Measurements from ENCODE around the gene KIF3A. TPM values are rescaled to one million over a fixed set of nuclear protein-coding genes. Genes with fewer than 3 reads are reported as not detected.

KIF3A gene
- total RNA-seq, 2 experiments from 2014 or later: 16.8 to 19.3 TPM

DNA sequence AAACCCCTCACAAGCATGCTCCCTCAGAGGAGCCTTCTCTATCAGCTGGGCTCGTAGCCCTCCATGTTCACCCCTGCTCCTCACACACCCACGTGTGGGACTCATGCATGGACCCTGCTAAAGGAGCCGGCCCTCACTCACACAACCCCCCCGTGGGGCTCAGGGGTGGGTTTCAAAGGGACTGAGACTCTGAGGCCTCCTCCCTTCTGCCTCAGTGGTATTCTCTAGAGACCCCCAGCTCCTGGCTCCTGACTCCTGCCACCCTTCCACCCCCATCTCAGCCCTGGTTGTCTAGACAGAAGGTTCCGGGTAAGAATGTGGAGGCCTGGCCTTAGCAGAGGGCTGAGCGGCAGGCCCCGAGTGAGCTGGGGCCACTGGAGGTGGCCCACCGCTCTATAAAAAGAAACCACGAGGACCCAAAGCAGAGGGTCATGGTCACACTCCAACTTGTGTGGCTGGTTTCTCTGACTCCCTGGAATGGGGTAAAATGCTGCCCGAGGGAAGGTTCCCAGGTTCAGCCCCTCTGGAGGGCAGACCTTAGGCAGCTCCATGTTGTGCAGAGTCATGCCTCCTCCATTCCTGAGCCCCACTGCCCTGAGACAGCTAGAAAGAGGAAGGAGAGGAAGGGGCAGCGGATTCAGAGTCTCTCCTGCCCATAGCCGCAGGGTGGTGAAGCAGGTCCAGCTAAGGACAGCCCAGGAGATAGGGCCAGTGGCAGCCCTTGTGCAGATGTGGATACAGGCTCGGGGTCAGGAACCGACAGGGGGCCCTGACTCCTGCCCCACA lies 28.9 kb upstream of the KIF3A start:
- ATAC-seq (ENCODE audit: low read depth) (no peak), DNase-seq (no peak)
- peaks cover 2% of the 10 kb centered on the region for H3K36me3 Mint-ChIP-seq
- H3K9me3 Mint-ChIP-seq: no peaks in the 10 kb centered on the region
- no peaks in the 10 kb centered on the region for H3K4me1 Mint-ChIP-seq
- no peaks in the 10 kb centered on the region for H3K27me3 Mint-ChIP-seq
- POLR2A ChIA-PET: no interaction called here
- no peak overlapping the region for H3K27ac Mint-ChIP-seq
- H3K4me3 Mint-ChIP-seq: no peak overlapping the region

DNA sequence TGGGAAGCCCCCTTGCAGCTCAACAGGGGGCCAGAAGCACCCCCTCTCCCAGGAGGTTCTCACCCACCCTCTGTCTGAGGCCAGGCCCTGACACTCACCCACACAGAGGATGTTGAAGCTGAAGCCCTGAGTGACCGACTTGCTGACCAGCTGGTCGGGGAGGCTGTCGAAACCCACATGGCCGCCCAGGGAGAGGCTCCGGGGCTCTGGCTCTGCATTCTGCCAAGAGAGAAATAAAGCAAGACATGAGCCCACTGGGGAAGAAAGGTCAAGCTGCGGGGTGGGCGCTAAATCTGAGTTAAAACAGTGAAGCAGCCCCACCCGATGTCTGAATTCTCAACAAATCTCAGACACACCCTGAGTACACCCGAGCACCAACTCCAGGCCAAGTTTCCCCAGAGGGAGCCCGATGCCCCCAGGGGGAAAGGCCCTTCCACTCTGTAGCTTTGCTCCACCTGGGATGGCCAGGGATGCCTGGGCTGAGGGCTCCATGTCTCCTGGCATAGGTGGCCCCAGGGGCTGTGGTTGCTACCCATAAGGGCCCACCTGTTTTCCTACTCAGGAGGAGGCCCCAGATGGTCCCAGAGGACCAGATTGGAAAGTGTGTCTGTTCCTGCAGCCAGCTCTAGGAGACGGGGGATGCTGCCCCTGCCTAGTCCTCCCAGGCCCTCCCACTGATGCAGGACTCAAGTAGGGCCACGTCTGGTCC lies 28.1 kb upstream of the KIF3A start:
- peaks cover 5% of the 10 kb centered on the region for H3K36me3 Mint-ChIP-seq
- POLR2A ChIA-PET: interaction anchor here (0.6 kb wide), 1 partner anchor 262 kb away, joined by 3 read pairs; no protein-coding TSS in a partner anchor
- H3K4me1 Mint-ChIP-seq: no peaks in the 10 kb centered on the region
- H3K4me3 Mint-ChIP-seq: no peak overlapping the region
- H3K27me3 Mint-ChIP-seq: no peaks in the 10 kb centered on the region
- H3K27ac Mint-ChIP-seq: no peak overlapping the region
- DNase-seq (no peak), ATAC-seq (ENCODE audit: low read depth) (no peak)
- H3K9me3 Mint-ChIP-seq: no peaks in the 10 kb centered on the region

- no peak overlapping the region for H3K4me3 Mint-ChIP-seq
- no peaks in the 10 kb centered on the region for H3K27me3 Mint-ChIP-seq
- H3K4me1 Mint-ChIP-seq: no peaks in the 10 kb centered on the region
- no peak overlapping the region for H3K27ac Mint-ChIP-seq
- peaks cover 7% of the 10 kb centered on the region for H3K36me3 Mint-ChIP-seq
- POLR2A ChIA-PET: no interaction called here
- ATAC-seq (ENCODE audit: low read depth): no peak
- H3K9me3 Mint-ChIP-seq: no peaks in the 10 kb centered on the region
- no peak for DNase-seq
These were observed 27.4 kb upstream of the KIF3A start for GRCh38 chr5:132764671-132765238.

- no peak for DNase-seq
- no peaks in the 10 kb centered on the region for H3K4me1 Mint-ChIP-seq
- H3K4me3 Mint-ChIP-seq: no peak overlapping the region
- peaks cover 7% of the 10 kb centered on the region for H3K36me3 Mint-ChIP-seq
- no peaks in the 10 kb centered on the region for H3K27me3 Mint-ChIP-seq
- ATAC-seq (ENCODE audit: low read depth): no peak
- H3K27ac Mint-ChIP-seq: no peak overlapping the region
- no peaks in the 10 kb centered on the region for H3K9me3 Mint-ChIP-seq
- POLR2A ChIA-PET: no interaction called here
These were observed 26.7 kb upstream of the KIF3A start for GRCh38 chr5:132764051-132764450.

DNA sequence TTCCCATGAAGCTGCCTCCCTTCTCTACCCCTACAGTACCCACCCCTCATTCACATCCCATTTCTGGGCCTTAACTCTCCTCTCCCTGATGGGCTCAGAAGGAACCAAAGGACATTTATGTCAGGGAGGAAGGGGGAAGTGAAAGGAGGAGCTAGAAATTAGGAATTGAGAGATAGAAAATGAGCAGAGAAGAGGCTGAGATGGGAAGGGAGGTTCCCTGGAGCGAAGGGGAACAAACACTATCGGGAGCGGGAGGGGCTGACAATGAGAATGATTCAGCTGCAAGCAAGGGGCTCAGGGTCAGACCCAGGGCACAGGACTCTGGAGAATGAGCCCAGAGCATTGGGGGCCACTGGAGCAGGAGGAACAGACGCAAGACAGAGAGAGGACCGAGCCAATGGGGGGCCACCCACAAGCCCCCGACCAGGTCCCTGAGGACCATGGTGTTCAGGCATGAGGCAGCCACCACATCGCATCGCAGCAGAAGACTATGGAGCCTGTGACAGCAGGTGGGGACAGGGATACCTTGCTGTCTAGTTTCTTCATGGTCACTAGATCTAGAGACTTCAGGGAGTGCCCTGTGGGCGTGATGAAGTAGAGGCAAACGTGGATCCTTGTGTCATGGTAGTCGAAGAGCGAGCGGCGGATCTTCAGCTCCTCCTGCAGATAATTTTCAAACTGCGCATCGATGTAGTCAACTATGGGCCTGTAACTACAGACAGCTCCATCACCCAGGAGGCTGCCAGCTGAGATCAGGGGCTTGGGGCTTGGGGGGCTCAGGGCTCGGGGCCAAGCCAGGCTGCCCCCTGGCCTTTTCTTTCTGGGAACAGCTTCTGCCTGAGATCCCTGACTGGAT lies 26.1 kb upstream of the KIF3A start:
- H3K4me1 Mint-ChIP-seq: no peaks in the 10 kb centered on the region
- H3K27ac Mint-ChIP-seq: no peak overlapping the region
- H3K27me3 Mint-ChIP-seq: no peaks in the 10 kb centered on the region
- peaks cover 7% of the 10 kb centered on the region for H3K36me3 Mint-ChIP-seq
- DNase-seq (no peak), ATAC-seq (ENCODE audit: low read depth) (no peak)
- H3K9me3 Mint-ChIP-seq: no peaks in the 10 kb centered on the region
- POLR2A ChIA-PET: no interaction called here
- H3K4me3 Mint-ChIP-seq: no peak overlapping the region

- no peak overlapping the region for H3K27ac Mint-ChIP-seq
- DNase-seq: no peak
These were observed 25.1 kb upstream of the KIF3A start for GRCh38 chr5:132762246-132763000.

DNA sequence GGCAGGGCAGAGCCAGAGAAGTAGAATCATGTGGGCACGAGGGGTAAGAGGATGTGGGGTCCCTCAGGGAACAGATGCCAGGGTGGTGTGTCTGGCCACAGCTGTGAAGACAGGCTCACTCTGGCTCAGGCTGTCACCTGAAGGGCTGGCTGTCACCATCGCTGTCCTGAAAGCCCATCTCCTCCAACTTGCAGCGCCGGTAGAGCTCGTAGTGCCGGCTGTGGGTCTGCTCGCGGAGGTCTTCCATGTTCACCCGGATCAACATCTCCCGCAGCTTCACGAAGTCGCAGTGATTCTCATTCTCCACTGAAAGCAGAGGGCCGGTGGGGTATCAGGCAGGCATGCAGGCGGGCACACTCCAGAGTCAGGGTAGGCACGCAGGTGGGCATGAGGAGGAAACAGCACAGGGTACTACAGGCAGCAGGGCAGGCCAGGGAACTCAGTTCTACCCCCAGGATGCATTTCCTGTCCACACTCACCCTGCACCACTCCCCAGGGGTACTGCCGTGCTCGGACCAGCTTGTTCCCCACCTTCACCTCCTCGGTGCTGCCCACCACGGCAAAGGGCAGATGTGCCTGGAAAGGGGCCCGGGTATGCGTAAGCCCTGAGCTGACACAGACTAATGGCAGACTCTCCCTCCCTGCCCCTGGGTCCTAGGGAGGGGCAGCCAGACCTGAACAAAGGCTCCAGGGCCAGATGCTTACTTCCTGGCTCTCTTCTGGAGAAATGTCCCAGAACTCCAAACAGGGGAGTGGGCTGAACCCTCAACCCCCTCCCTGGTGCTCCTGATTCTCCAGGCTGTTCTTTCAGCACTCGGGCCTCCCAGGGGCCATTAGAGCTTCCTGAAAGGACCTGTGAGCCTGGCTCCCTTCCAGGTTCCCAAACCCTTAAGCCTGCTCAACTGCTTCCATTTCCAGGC lies 24.2 kb upstream of the KIF3A start:
- Mint-ChIP-seq H3K4me3 (no peak overlapping the region), H3K4me1 (no peaks in the 10 kb centered on the region), H3K9me3 (no peaks in the 10 kb centered on the region), H3K36me3 (peaks cover 7% of the 10 kb centered on the region), H3K27me3 (no peaks in the 10 kb centered on the region), H3K27ac (no peak overlapping the region)
- POLR2A ChIA-PET: no interaction called here
- ATAC-seq (ENCODE audit: low read depth) (no peak), DNase-seq (no peak)

More at GRCh38 chr5:132762246-132763000, 25.1 kb upstream of the KIF3A start:
- Mint-ChIP-seq H3K36me3 (peaks cover 7% of the 10 kb centered on the region), H3K4me1 (no peaks in the 10 kb centered on the region), H3K9me3 (no peaks in the 10 kb centered on the region), H3K27me3 (no peaks in the 10 kb centered on the region), H3K4me3 (no peak overlapping the region)
- ATAC-seq (ENCODE audit: low read depth): no peak
- POLR2A ChIA-PET: no interaction called here

GRCh38 chr5:132760601-132761317 lies 23.4 kb upstream of the KIF3A start:
- POLR2A ChIA-PET: no interaction called here
- Mint-ChIP-seq H3K9me3 (no peaks in the 10 kb centered on the region), H3K27me3 (no peaks in the 10 kb centered on the region), H3K4me1 (no peaks in the 10 kb centered on the region), H3K4me3 (no peak overlapping the region), H3K27ac (no peak overlapping the region), H3K36me3 (peaks cover 7% of the 10 kb centered on the region)
- DNase-seq (no peak), ATAC-seq (ENCODE audit: low read depth) (no peak)

DNA sequence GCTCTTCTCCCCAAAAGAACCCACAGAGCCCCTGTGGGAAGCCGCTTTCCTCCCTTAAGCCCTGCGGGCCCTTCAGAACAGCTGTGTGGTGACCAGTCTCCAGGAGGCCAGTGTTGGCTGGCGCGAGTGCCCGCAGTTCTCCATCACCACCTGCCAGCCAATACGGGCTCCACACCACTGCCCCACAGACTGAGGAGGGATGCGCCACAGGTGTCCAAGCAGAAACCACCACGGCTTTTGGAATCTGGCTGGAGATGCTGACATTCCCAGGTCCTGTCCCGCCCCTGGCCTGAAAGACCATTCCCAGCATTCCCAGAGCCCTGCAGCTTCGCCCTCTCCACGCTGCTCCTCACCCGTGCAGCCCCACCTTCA lies 22.7 kb upstream of the KIF3A start:
- Mint-ChIP-seq H3K27me3 (no peaks in the 10 kb centered on the region), H3K4me3 (no peak overlapping the region), H3K36me3 (peaks cover 7% of the 10 kb centered on the region), H3K9me3 (no peaks in the 10 kb centered on the region), H3K27ac (no peak overlapping the region), H3K4me1 (peaks cover 2% of the 10 kb centered on the region)
- POLR2A ChIA-PET: no interaction called here
- no peak for DNase-seq
- no peak for ATAC-seq (ENCODE audit: low read depth)

GRCh38 chr5:132759114-132760048 lies 22.0 kb upstream of the KIF3A start:
- no peaks in the 10 kb centered on the region for H3K9me3 Mint-ChIP-seq

GRCh38 chr5:132758451-132758850 lies 21.1 kb upstream of the KIF3A start:
- DNase-seq (no peak), ATAC-seq (ENCODE audit: low read depth) (no peak)
- peaks cover 11% of the 10 kb centered on the region for H3K4me1 Mint-ChIP-seq
- no peak overlapping the region for H3K4me3 Mint-ChIP-seq
- no peaks in the 10 kb centered on the region for H3K9me3 Mint-ChIP-seq
- no peak overlapping the region for H3K27ac Mint-ChIP-seq
- POLR2A ChIA-PET: no interaction called here
- no peaks in the 10 kb centered on the region for H3K27me3 Mint-ChIP-seq
- peaks cover 10% of the 10 kb centered on the region for H3K36me3 Mint-ChIP-seq

More at GRCh38 chr5:132759114-132760048, 22.0 kb upstream of the KIF3A start:
- H3K4me3 Mint-ChIP-seq: no peak overlapping the region
- ATAC-seq (ENCODE audit: low read depth) (no peak), DNase-seq (no peak)
- no peak overlapping the region for H3K27ac Mint-ChIP-seq
- POLR2A ChIA-PET: no interaction called here
- H3K4me1 Mint-ChIP-seq: peaks cover 7% of the 10 kb centered on the region
- H3K27me3 Mint-ChIP-seq: no peaks in the 10 kb centered on the region
- peaks cover 7% of the 10 kb centered on the region for H3K36me3 Mint-ChIP-seq
